Measurements from ENCODE around the gene NUBP1.

- TF ChIP-seq CTCF (IDR thresholded peaks at IDR 0.05) (no peak), POLR2AphosphoS5 (IDR thresholded peaks at IDR 0.05; ENCODE audit: insufficient read depth in 1 of 2, low read depth in 1 of 2) (no peak), POLR2A (IDR thresholded peaks at IDR 0.05) (no peak)
Measured at GRCh38 chr16:10791048-10791447, 47.4 kb downstream of the NUBP1 start.
